GM19239 (cell line): Measurements from ENCODE around the gene CDX1.

Experiments used
- DNase-seq: peaks from one replicate; pipeline ENCODE4 v3.0.0; 2011; ENCODE audit warnings: low spot score; ENCODE audit not compliant: insufficient read length
- FAIRE-seq: peaks from 2 replicates; lab custom pipeline; 2011; peaks lifted over from hg19 to GRCh38; lab: Jason Lieb, UNC

The CDX1 gene

DNA sequence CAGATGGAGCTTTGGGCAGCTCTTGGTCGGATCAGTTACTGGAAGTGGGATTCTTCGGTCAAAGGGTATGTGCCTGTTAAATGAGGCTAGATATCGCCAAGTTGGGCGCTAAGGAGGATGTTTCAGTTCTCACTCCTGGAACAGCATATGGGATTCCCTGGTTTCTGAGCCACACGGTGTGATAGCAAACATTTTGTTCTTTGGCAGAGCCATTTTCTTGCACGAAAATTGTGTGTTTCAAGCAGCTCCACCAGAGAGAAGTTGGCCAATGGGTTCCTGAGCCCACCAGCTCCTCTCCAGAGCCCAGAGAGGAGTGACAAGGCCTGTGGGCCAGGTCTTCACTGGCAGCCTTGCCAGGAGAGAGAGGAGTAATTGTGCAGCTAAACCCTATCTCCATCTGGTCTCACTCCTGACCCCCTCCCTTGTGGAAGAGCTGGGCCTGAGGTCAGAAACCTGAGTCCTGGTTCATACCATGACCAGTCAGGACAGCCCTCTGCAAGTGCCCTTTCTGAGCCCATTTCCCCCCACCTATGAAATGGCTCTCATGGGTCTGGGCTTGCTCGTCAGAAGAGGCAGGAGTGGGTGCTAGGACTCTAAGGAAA is 12.5 kb downstream of the CDX1 start:
- DNase-seq: no peak
- no peak for FAIRE-seq

DNA sequence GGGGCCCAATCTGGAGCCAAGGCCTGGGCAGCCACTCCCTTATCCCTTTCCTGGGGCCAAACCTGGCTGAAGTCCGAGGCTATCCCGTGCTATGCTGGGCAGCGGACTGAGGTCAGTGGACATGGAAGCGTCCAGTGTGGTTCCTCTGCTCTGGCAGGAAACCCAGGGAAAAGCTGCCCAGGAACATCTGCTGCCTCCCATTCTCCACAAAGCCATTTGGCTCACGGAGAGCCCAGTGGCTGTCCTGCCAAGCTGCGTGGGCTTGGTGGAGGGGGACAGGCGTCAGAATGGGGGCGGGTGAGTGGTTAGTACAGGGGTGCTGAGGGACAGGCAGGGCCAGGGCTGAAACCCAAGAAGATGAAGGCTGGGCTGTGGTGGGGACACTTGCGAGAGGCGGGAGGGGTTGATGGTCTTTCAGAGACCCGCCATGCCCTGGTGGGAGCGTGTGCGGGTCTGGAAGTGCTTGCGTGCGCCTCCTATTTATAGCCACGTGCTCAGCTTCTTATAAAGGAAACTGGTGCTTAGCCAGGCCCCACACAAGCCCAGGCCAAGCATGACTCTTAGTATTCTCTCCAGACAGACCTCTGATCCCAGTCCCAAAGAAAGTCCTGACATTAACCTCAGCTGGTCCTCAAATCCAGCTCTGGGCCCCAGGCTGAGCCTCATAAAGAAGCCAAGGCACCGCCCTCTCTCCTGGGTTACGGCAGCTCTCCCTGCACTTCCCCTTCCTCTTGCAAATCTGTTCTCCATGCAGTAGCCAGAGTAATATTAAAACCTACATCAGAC is 13.9 kb downstream of the CDX1 start:
- DNase-seq: no peak
- no peak for FAIRE-seq

DNA sequence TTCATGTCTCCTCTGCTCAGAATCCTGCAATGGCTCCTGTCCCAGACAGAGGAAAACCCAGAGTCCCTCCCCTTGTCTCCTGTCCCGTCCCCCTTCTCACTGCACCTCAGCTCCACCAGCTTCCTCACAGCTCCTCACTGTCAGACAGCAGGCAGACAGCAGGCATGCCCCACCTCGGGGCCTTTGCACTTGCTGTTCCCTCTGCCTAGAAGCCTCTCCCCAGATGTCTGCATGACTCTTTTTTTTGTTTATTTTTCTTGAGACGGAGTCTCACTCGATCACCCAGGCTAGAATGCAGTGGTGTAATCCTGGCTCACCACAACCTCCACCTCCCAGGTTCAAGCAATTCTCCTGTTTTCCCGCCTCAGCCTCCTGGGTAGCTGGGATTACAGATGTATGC is 14.4 kb downstream of the CDX1 start:
- FAIRE-seq: no peak
- no peak for DNase-seq

- DNase-seq (no peak), FAIRE-seq (no peak)
Measured at GRCh38 chr5:150181766-150182545, 15.4 kb downstream of the CDX1 start.

- FAIRE-seq: no peak
- DNase-seq: no peak
Measured at GRCh38 chr5:150182774-150183173, 16.2 kb downstream of the CDX1 start.

DNA sequence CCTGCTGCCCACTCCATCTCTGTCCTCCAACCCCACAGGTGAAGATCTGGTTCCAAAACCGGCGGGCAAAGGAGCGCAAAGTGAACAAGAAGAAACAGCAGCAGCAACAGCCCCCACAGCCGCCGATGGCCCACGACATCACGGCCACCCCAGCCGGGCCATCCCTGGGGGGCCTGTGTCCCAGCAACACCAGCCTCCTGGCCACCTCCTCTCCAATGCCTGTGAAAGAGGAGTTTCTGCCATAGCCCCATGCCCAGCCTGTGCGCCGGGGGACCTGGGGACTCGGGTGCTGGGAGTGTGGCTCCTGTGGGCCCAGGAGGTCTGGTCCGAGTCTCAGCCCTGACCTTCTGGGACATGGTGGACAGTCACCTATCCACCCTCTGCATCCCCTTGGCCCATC is 16.9 kb downstream of the CDX1 start:
- DNase-seq (no peak), FAIRE-seq (no peak)

DNA sequence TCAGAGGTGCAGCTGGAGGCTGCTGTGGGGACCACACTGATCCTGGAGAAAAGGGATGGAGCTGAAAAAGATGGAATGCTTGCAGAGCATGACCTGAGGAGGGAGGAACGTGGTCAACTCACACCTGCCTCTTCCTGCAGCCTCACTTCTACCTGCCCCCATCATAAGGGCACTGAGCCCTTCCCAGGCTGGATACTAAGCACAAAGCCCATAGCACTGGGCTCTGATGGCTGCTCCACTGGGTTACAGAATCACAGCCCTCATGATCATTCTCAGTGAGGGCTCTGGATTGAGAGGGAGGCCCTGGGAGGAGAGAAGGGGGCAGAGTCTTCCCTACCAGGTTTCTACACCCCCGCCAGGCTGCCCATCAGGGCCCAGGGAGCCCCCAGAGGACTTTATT is 17.4 kb downstream of the CDX1 start:
- DNase-seq (no peak), FAIRE-seq (no peak)

DNA sequence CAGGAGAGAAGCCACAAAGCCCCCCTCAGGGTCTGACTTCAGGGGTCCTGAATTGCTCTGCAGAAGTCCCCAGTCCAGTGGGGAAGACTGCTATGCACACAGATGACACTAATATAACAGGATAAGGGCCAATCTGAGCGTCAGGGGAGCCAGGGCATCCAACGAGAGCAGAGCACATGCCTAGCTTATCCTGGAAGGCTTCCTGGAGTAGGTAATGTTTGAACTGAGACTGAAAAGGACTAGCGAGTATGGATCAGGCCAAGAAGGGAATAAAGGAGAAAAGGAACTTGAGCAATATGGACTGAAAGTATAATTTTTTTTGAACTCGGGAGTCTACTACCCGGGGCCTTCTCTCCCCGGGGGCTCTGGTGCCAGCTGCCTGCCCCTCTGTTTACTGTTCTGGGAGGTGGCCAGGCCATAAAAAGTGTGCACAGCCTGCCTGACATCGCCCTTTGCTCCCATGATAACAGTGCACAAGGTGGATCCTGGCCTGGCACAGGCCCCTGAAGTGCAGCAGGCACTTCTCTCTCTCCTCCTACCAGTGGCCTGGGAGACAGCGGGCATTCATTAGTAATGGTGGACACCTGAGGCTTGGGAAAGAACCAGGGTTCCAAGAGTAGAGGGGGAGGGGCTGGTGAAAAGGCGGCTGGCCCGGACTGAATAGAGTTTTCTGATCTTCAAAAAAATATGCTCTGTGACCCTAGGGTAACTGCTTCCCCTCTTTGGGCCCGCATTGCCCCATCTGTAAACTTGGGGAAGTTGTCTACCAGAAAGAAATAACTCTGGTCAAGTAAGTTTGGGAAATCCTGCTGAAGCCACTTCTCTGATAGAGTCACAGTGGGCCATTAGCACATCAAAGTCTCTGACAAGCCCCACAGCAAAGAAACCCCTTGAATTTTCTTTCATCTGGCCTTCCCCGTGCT is 18.7 kb downstream of the CDX1 start:
- DNase-seq (no peak), FAIRE-seq (no peak)

GRCh38 chr5:150186137-150186536 is 19.6 kb downstream of the CDX1 start:
- FAIRE-seq (no peak), DNase-seq (no peak)

DNA sequence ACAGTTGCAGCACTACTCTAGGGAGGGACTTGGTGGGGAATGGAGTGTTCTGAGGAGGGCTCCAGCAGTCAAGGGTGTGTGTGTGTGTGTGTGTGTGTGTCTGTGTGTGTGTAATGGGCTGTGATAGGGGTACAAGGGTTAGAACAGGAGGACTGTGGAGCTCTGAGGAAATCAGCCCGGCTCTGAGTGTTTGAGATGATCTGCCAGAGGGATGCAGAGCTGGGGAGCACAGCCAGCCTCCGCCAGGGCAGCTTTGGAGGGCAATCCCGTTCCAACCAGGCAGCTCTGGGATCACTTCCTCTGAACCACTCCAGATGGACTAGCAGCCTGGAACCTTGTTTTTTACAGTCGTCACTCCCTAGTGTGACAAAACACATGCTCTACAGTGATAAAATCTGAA is 20.3 kb downstream of the CDX1 start:
- FAIRE-seq: no peak
- no peak for DNase-seq

DNA sequence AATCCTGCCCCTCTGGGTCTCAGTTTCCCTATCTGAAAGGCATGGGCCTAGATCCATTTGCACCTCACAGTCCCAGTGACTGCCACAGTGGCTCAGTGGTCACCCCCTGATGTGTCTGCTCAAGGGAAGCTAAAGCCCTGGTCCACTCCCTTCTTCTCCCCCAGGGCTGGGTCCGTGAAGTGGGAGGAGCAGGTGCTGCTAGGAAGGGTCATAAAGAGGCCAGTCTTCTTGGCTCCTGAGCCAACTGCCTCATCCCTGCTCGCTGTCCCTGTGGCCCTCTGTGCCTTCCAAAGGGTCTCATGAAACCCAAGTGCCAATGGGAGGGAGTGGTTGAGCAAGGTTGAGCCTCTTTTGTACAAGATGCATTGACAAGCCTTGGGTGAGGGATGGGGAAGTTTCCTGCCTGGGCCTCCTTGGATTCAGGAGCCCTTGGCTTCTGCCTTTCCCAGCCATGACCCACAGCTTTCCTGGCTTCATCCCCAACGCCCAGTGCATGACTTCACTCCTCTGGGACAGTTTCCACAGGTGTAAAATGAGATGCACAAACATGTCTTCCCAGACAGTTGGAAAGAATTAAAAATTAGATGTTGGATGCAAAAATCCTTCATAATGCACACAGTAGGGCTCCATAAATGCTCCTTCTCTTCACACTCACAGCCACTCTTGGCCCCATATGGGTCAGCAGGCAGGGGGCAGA is 21.7 kb downstream of the CDX1 start:
- FAIRE-seq (no peak), DNase-seq (no peak)

DNA sequence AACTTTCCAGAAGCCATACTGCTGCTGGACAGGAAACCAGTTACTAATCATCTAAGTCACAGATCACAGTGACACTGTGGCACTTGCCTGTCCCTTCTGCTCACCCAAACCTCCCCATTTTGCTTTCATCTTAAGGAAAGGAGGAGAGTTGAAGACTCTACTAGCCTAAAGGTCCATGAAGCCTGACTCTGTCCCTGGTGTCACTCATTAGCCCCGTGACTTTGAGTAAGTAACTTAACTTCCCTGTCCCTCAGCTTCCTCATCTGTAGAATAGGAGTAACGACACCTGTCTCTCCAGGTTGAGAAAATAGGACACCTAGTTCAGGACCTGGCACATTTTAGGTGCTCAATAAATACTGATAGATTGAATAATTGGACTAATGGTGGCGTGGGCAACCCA is 22.7 kb downstream of the CDX1 start:
- no peak for DNase-seq

DNA sequence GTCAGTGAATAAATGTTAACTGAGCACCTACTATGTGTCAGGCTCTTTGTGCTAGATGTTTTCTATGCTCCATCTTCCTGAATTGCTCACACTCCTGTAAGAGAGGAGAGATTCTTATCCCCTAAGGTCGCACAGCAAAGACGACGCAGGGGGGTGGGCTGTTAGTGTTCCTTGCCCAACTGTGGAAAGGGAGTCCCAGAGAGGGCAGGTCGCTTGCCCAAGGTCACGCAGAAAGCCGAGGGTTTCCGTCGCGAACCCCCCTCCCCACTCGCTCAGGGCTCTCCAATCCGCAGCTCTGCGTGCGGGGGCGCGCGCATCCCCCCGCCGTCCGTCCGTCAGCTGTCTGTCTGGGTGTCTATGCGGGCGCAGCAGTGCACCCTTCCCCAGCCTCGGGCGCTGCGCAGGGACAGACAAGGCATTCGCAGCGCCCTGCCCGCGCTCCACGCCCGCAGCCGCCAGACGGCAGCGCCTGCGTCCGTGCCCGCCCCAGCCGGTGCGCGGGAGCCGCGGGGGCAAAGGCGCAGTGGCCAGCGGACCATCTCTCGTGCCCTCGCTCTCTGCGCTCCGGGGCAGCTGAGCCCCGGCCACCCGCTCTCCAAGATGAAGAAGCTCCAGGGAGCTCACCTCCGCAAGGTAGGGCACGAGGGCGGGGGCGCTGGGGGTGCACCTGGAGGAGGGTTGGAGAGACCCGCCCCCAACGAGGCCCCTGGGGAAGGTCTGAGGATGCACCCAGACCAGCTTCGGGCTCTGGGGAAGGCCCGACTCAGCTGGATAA is 23.3 kb downstream of the CDX1 start, which contains the start of gene SLC6A7:
Gene SLC6A7 (plus strand): TSS at position 335 of the 775 bp plus-strand sequence. CDS start 266 bp downstream, at position 601.
- DNase-seq (no peak), FAIRE-seq (no peak)

More for the DNA sequence above, 22.7 kb downstream of the CDX1 start:
- no peak for FAIRE-seq

- FAIRE-seq (no peak), DNase-seq (no peak)
Measured at GRCh38 chr5:150190503-150190979, 24.0 kb downstream of the CDX1 start.

- DNase-seq: no peak
- FAIRE-seq: no peak
Measured at GRCh38 chr5:150190987-150191386, 24.4 kb downstream of the CDX1 start.

DNA sequence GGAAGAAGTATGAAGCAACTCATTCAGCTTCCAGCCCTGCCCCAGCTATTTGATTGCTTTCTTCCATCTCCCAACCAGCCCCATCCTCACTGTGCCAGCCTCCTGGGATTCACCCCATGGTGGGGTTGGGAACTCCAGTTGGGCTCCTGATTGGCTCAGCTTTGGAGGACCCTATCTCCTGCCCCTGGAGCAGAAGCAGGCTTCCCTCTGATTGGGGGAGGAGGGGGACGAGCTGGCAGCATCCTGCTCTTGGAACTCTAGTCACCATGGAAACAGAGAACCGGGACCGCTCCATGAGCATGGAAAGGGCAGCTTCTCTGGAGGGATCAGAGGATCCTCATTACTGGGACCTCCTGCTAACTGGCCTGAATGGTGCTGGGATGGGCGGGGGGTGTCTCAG is 25.9 kb downstream of the CDX1 start:
- DNase-seq (no peak), FAIRE-seq (no peak)

DNA sequence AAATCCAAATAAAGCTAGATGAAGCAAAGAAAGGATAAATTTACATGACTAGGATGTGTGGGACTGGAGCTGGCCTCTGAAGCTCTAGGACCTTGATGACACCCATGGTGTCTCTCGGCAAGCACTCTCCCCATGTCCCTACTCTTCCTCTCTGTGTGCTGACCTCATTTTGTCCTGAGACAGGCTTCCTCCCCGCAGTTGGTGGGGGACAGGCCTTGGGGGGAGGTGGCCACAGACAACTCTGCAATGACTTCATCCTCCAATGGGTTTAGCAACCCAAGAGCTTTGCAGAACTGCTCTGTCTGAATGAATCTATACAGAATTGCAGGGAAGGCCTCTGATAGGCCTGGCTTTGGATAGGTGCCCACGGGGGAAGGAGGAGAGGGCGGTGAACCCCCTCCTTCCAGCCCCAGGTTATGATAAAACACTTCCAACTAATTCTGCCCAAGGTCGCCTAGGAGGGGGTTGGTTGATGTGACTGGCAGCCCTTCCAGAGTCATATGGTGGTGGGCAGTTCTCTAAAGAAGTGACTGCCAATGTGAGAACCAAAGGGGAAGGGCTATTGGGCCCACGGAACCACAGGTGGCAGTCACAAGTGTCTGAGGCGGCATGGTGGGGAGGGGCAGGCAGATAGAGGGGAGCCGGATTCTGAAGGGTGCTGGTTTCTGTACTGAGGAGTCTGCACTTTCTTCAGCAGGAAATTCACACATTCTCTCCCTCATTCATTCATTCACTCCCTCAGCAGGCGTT is 29.3 kb downstream of the CDX1 start:
- no peak for DNase-seq

GRCh38 chr5:150196514-150196913 is 29.9 kb downstream of the CDX1 start:
- FAIRE-seq: no peak

More for the DNA sequence above, 29.3 kb downstream of the CDX1 start:
- FAIRE-seq: no peak

More at GRCh38 chr5:150196514-150196913, 29.9 kb downstream of the CDX1 start:
- no peak for DNase-seq
